ENCODE measurements around the gene DYNLT3.

DNA sequence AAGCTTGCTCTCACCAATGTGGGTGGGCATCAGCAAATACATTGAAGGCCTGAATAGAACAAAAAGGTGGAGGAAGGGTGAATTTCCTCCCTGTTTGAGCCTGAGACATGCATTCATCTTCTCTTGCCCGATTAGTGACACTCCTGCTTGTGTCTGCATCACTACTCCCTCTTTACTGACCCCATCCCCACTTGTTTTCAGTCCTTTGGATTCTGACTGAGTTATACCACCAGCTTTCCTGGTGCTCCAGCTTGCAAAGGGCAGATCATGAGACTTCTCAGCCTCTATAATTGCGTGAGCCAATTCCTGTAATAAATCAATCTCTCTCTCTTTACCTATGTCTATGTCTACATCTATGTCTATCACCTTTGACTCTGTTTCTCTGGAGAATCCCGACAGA is 47.4 kb upstream of the DYNLT3 start:
- TF ChIP-seq YY1 (IDR thresholded peaks at IDR 0.05; ENCODE audit: low read depth) (no peak), CREB1 (IDR thresholded peaks at IDR 0.05; ENCODE audit: low read depth) (no peak), EGR1 (IDR thresholded peaks at IDR 0.05) (no peak), TEAD4 (IDR thresholded peaks at IDR 0.05) (no peak), CEBPB (IDR thresholded peaks at IDR 0.05) (no peak), FOXM1 (IDR thresholded peaks at IDR 0.05; ENCODE audit: borderline replicate concordance, low read depth) (no peak), TAF1 (IDR thresholded peaks at IDR 0.05; ENCODE audit: low read depth) (no peak), RAD21 (IDR thresholded peaks at IDR 0.05; ENCODE audit: low read depth) (no peak), REST (IDR thresholded peaks at IDR 0.05; ENCODE audit: low read depth) (no peak), USF1 (IDR thresholded peaks at IDR 0.05) (no peak), EP300 (IDR thresholded peaks at IDR 0.05; ENCODE audit: borderline replicate concordance) (no peak)
- TF ChIP-seq, protein P1, sequence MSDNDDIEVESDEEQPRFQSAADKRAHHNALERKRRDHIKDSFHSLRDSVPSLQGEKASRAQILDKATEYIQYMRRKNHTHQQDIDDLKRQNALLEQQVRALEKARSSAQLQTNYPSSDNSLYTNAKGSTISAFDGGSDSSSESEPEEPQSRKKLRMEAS (IDR thresholded peaks at IDR 0.05): no peak
